ENCODE results near the gene C1QC. TPM values are rescaled to one million over a fixed set of nuclear protein-coding genes. Genes with fewer than 3 reads are reported as not detected.
A peak's percentile ranks its signal among the peaks of the same experiment; 100 is the strongest.

Gene C1QC
- total RNA-seq = 30.3 TPM

DNA sequence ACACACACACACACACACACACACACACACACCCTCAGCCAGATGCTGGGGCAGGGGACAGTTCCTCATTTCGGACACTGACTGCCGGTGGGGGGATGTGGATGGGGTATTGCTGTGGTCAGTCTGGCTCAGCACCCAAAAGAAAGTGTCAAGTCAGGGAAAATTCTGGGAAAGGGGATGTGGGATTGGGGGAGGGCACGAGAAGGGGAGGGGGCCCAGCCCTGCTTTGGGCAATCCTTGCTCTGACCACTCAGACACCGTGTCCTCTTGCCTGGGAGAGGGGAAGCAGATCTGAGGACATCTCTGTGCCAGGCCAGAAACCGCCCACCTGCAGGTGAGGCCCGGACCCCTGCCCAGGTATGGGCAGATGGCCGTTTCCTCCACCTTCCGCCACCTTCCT, at the start of gene C1QC:
C1QC (plus strand) TSS at position 253 of the 400 bp plus-strand sequence. CDS start 391 bp downstream, outside the sequence.
- Histone ChIP-seq H3K4me1 (ENCODE audit: control insufficient read depth in 3 of 3, insufficient read depth in 3 of 3, low read length in 3 of 3) (peaks cover 2 to 4% (median 4%) of the 10 kb centered on the region in 3 donors), H3K9me3 (ENCODE audit: control insufficient read depth in 3 of 3, low read length in 3 of 3) (no peaks in the 10 kb centered on the region), H3K27me3 (ENCODE audit: control insufficient read depth in 3 of 3, insufficient read depth in 3 of 3, low read length in 3 of 3) (peaks cover 0 to 21% (median 15%) of the 10 kb centered on the region in 3 donors), H3K27ac (ENCODE audit: low read depth, low read length) (no peak within 1 kb of the TSS), H3K9ac (ENCODE audit: low read depth in 1 of 3, low read length in 3 of 3) (no peak within 1 kb of the TSS), H3K4me3 (ENCODE audit: low read length in 3 of 3) (peak within 1 kb of the TSS in 2 of 3 donors; percentile 9 to 27), H3K36me3 (ENCODE audit: control insufficient read depth in 3 of 3, insufficient read depth in 3 of 3, low read length in 3 of 3) (no peaks in the 10 kb centered on the region)

GRCh38 chr1:22594396-22594795, 49.0 kb upstream of the C1QC start:
- H3K9me3 ChIP-seq (ENCODE audit: control insufficient read depth in 3 of 3, low read length in 3 of 3) = no peaks in the 10 kb centered on the region
- no peak overlapping the region for H3K4me3 ChIP-seq (ENCODE audit: low read length in 3 of 3)
- no peaks in the 10 kb centered on the region for H3K36me3 ChIP-seq (ENCODE audit: control insufficient read depth in 3 of 3, insufficient read depth in 3 of 3, low read length in 3 of 3)
- H3K4me1 ChIP-seq (ENCODE audit: control insufficient read depth in 3 of 3, insufficient read depth in 3 of 3, low read length in 3 of 3) = no peaks in the 10 kb centered on the region
- H3K9ac ChIP-seq (ENCODE audit: low read depth in 1 of 3, low read length in 3 of 3) = no peak overlapping the region
- peaks cover 50 to 68% (median 65%) of the 10 kb centered on the region in 3 donors for H3K27me3 ChIP-seq (ENCODE audit: control insufficient read depth in 3 of 3, insufficient read depth in 3 of 3, low read length in 3 of 3)
- H3K27ac ChIP-seq (ENCODE audit: low read depth, low read length) = no peak overlapping the region

DNA sequence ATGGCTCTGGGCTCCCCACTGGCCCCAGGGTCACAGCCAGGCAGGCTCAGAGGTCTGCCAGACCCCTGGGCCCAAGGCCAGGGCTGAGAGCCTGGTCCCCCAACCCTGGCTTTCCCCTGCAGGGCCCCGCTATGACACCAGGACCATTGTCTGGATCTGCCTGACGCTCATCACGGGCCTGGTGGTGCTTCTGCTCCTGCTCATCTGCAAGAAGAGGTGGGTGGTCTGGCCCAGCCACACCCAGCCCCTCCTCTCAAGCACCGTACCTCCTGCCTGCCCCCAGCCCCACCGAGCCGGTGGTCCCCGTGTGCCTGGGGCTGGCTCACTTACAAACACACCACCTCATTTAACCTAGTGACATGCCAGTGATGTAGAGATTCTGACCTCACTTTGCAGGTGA, 48.3 kb upstream of the C1QC start:
- no peak overlapping the region for H3K4me3 ChIP-seq (ENCODE audit: low read length in 3 of 3)
- no peak overlapping the region for H3K9ac ChIP-seq (ENCODE audit: low read depth in 1 of 3, low read length in 3 of 3)
- H3K27me3 ChIP-seq (ENCODE audit: control insufficient read depth in 3 of 3, insufficient read depth in 3 of 3, low read length in 3 of 3) = peaks cover 47 to 62% (median 58%) of the 10 kb centered on the region in 3 donors
- no peaks in the 10 kb centered on the region for H3K36me3 ChIP-seq (ENCODE audit: control insufficient read depth in 3 of 3, insufficient read depth in 3 of 3, low read length in 3 of 3)
- no peaks in the 10 kb centered on the region for H3K4me1 ChIP-seq (ENCODE audit: control insufficient read depth in 3 of 3, insufficient read depth in 3 of 3, low read length in 3 of 3)
- H3K9me3 ChIP-seq (ENCODE audit: control insufficient read depth in 3 of 3, low read length in 3 of 3) = no peaks in the 10 kb centered on the region
- H3K27ac ChIP-seq (ENCODE audit: low read depth, low read length) = no peak overlapping the region

DNA sequence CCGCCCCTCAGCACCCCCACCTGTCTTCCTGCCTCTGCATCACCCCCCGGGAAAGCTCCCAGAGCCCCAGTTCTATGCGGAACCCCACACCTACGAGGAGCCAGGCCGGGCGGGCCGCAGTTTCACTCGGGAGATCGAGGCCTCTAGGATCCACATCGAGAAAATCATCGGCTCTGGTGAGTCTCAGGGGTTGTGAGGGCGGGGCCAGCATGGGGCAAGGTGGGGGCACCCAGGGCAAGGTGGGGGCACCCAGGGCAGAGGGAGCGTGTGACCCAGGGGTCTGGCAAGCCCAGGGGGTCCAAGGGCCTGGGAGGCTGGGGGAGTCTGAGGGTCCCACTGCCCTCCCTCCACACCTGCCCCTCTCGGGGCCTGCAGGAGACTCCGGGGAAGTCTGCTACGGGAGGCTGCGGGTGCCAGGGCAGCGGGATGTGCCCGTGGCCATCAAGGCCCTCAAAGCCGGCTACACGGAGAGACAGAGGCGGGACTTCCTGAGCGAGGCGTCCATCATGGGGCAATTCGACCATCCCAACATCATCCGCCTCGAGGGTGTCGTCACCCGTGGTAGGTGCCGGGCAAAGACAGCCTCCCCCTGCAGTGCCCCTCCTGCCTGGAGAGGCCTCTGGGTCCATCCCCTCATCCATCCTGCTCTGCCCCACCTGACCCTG, 46.0 kb upstream of the C1QC start:
- Histone ChIP-seq H3K4me1 (ENCODE audit: control insufficient read depth in 3 of 3, insufficient read depth in 3 of 3, low read length in 3 of 3) (no peaks in the 10 kb centered on the region), H3K9me3 (ENCODE audit: control insufficient read depth in 3 of 3, low read length in 3 of 3) (no peaks in the 10 kb centered on the region), H3K27ac (ENCODE audit: low read depth, low read length) (no peak overlapping the region), H3K27me3 (ENCODE audit: control insufficient read depth in 3 of 3, insufficient read depth in 3 of 3, low read length in 3 of 3) (peaks cover 57 to 65% (median 60%) of the 10 kb centered on the region in 3 donors), H3K4me3 (ENCODE audit: low read length in 3 of 3) (no peak overlapping the region), H3K9ac (ENCODE audit: low read depth in 1 of 3, low read length in 3 of 3) (no peak overlapping the region), H3K36me3 (ENCODE audit: control insufficient read depth in 3 of 3, insufficient read depth in 3 of 3, low read length in 3 of 3) (no peaks in the 10 kb centered on the region)

- Histone ChIP-seq H3K4me1 (ENCODE audit: control insufficient read depth in 3 of 3, insufficient read depth in 3 of 3, low read length in 3 of 3) (no peaks in the 10 kb centered on the region), H3K9ac (ENCODE audit: low read depth in 1 of 3, low read length in 3 of 3) (no peak overlapping the region), H3K9me3 (ENCODE audit: control insufficient read depth in 3 of 3, low read length in 3 of 3) (no peaks in the 10 kb centered on the region), H3K27me3 (ENCODE audit: control insufficient read depth in 3 of 3, insufficient read depth in 3 of 3, low read length in 3 of 3) (peaks cover 59 to 64% (median 61%) of the 10 kb centered on the region in 3 donors), H3K36me3 (ENCODE audit: control insufficient read depth in 3 of 3, insufficient read depth in 3 of 3, low read length in 3 of 3) (no peaks in the 10 kb centered on the region), H3K4me3 (ENCODE audit: low read length in 3 of 3) (no peak overlapping the region), H3K27ac (ENCODE audit: low read depth, low read length) (no peak overlapping the region)
Observed at GRCh38 chr1:22597996-22598395, 45.4 kb upstream of the C1QC start.

GRCh38 chr1:22598736-22599135, 44.7 kb upstream of the C1QC start:
- no peaks in the 10 kb centered on the region for H3K9me3 ChIP-seq (ENCODE audit: control insufficient read depth in 3 of 3, low read length in 3 of 3)
- H3K4me3 ChIP-seq (ENCODE audit: low read length in 3 of 3) = no peak overlapping the region
- no peak overlapping the region for H3K27ac ChIP-seq (ENCODE audit: low read depth, low read length)
- peaks cover 58 to 63% (median 63%) of the 10 kb centered on the region in 3 donors for H3K27me3 ChIP-seq (ENCODE audit: control insufficient read depth in 3 of 3, insufficient read depth in 3 of 3, low read length in 3 of 3)
- no peaks in the 10 kb centered on the region for H3K4me1 ChIP-seq (ENCODE audit: control insufficient read depth in 3 of 3, insufficient read depth in 3 of 3, low read length in 3 of 3)
- no peak overlapping the region for H3K9ac ChIP-seq (ENCODE audit: low read depth in 1 of 3, low read length in 3 of 3)
- no peaks in the 10 kb centered on the region for H3K36me3 ChIP-seq (ENCODE audit: control insufficient read depth in 3 of 3, insufficient read depth in 3 of 3, low read length in 3 of 3)

DNA sequence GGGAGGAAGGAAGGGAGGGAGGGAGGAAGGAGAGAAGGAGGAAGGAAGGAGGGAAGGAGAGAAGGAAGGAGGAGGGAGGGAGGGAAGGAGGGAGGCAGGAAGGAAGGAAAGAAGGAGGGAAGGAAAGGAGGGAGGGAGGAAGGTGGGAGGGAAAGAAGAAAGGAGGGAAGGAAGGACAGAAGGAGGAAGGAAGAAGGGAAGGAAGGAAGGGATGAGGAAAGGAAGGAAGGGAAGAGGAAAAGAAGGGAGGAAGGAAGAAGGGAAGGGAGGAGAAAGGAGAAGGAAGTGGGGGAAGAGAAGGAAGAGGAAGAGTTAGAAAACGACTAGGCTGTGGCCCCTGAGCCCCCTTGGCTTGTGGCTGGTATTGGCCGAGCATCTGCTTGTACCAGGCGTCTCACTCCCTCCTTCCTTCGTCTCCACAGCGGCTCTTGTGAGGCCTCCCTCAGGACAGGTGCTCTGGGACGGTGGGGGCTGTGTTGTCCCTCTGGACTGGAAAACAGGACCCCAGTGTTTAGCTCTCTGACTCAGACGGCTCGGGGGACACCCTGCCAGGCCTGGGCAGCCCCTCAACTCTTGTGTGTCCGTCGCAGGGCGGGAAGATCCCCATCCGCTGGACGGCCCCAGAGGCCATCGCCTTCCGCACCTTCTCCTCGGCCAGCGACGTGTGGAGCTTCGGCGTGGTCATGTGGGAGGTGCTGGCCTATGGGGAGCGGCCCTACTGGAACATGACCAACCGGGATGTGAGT, 43.2 kb upstream of the C1QC start:
- no peak overlapping the region for H3K4me3 ChIP-seq (ENCODE audit: low read length in 3 of 3)
- no peak overlapping the region for H3K27ac ChIP-seq (ENCODE audit: low read depth, low read length)
- no peak overlapping the region for H3K9ac ChIP-seq (ENCODE audit: low read depth in 1 of 3, low read length in 3 of 3)
- no peaks in the 10 kb centered on the region for H3K36me3 ChIP-seq (ENCODE audit: control insufficient read depth in 3 of 3, insufficient read depth in 3 of 3, low read length in 3 of 3)
- H3K27me3 ChIP-seq (ENCODE audit: control insufficient read depth in 3 of 3, insufficient read depth in 3 of 3, low read length in 3 of 3) = peaks cover 61 to 66% (median 63%) of the 10 kb centered on the region in 3 donors
- no peaks in the 10 kb centered on the region for H3K9me3 ChIP-seq (ENCODE audit: control insufficient read depth in 3 of 3, low read length in 3 of 3)
- no peaks in the 10 kb centered on the region for H3K4me1 ChIP-seq (ENCODE audit: control insufficient read depth in 3 of 3, insufficient read depth in 3 of 3, low read length in 3 of 3)

GRCh38 chr1:22600817-22601605, 42.4 kb upstream of the C1QC start:
- no peaks in the 10 kb centered on the region for H3K4me1 ChIP-seq (ENCODE audit: control insufficient read depth in 3 of 3, insufficient read depth in 3 of 3, low read length in 3 of 3)
- H3K36me3 ChIP-seq (ENCODE audit: control insufficient read depth in 3 of 3, insufficient read depth in 3 of 3, low read length in 3 of 3) = no peaks in the 10 kb centered on the region
- no peak overlapping the region for H3K4me3 ChIP-seq (ENCODE audit: low read length in 3 of 3)
- no peak overlapping the region for H3K9ac ChIP-seq (ENCODE audit: low read depth in 1 of 3, low read length in 3 of 3)
- peaks cover 55 to 67% (median 64%) of the 10 kb centered on the region in 3 donors for H3K27me3 ChIP-seq (ENCODE audit: control insufficient read depth in 3 of 3, insufficient read depth in 3 of 3, low read length in 3 of 3)
- no peak overlapping the region for H3K27ac ChIP-seq (ENCODE audit: low read depth, low read length)
- no peaks in the 10 kb centered on the region for H3K9me3 ChIP-seq (ENCODE audit: control insufficient read depth in 3 of 3, low read length in 3 of 3)

GRCh38 chr1:22601610-22602009, 41.8 kb upstream of the C1QC start:
- Histone ChIP-seq H3K9ac (ENCODE audit: low read depth in 1 of 3, low read length in 3 of 3) (no peak overlapping the region), H3K4me3 (ENCODE audit: low read length in 3 of 3) (no peak overlapping the region), H3K27ac (ENCODE audit: low read depth, low read length) (no peak overlapping the region), H3K36me3 (ENCODE audit: control insufficient read depth in 3 of 3, insufficient read depth in 3 of 3, low read length in 3 of 3) (no peaks in the 10 kb centered on the region), H3K27me3 (ENCODE audit: control insufficient read depth in 3 of 3, insufficient read depth in 3 of 3, low read length in 3 of 3) (peaks cover 58 to 73% (median 64%) of the 10 kb centered on the region in 3 donors), H3K4me1 (ENCODE audit: control insufficient read depth in 3 of 3, insufficient read depth in 3 of 3, low read length in 3 of 3) (no peaks in the 10 kb centered on the region), H3K9me3 (ENCODE audit: control insufficient read depth in 3 of 3, low read length in 3 of 3) (no peaks in the 10 kb centered on the region)

All from skeletal muscle tissue (tissue), 4 donors.